K562 treated with DMSO at 1 percent for 48 hours (cell line): Measurements from ENCODE around the gene IPO7. TPM values are rescaled to one million over a fixed set of nuclear protein-coding genes. Genes with fewer than 3 reads are reported as not detected.

ENCODE experiments used
- total RNA-seq: library from RNA; unstranded; fragments of 300-600 nt; gene quantifications from 2 replicates; pipeline ENCODE4 v1.2.3, GENCODE V29; 2022; ENCODE audit warnings: low replicate concordance; ENCODE audit errors: extremely low read depth

IPO7 gene
- 75.4 TPM in 1 of 2 replicates, not detected in the other for total RNA-seq

GRCh38 chr11:9384535-9385326 is at the start of gene IPO7:
Gene IPO7 (plus strand): TSS chr11:9384652. CDS start chr11:9384764, 112 bp downstream.

GRCh38 chr11:9460322-9461062 is 76.0 kb downstream of the IPO7 start, which contains the start of gene ZNF143:
Gene ZNF143 (plus strand): TSS chr11:9461012. CDS start chr11:9471309, 10,297 bp downstream.

Other genes with a start within 250 kb of the IPO7 start
- not detected in 2 replicates for gene DENND5A, start 119.3 kb upstream of the IPO7 start, total RNA-seq
- not detected in 2 replicates for gene TMEM41B, start 70.1 kb upstream of the IPO7 start, total RNA-seq
- gene ZNF143, start 76.4 kb downstream of the IPO7 start, total RNA-seq, result not detected in 2 replicates
- gene WEE1, start 189.0 kb downstream of the IPO7 start, total RNA-seq, result not detected in 2 replicates